GM23338 (cell line): ENCODE results near the gene MAD1L1.

Experiments used
- CREB1 ChIP-seq: fragments of 250-450 bp; sonication (Bioruptor Pico); IDR thresholded peaks from 2 replicates; pipeline ENCODE4 v1.5.0; 2020; ENCODE audit warnings: low read depth, mild to moderate bottlenecking, moderate library complexity
- CTCF ChIP-seq, 2 experiments: fragments of 200-600 bp in 1 of 2; sonication (generic) in 1 of 2; conservative IDR thresholded peaks; 2 replicates each; pipeline versions ENCODE4 v1.5.1 to v1.6.1; 2016 to 2017; ENCODE audit warnings: antibody characterized with exemption in 2 of 2, low read depth in 2 of 2, mild to moderate bottlenecking in 2 of 2, moderate library complexity in 1 of 2
- EZH2 ChIP-seq: fragments of 200-600 bp; sonication (generic); IDR thresholded peaks from one replicate; pipeline ENCODE4 v1.8.0; 2017; ENCODE audit warnings: antibody characterized with exemption, mild to moderate bottlenecking, low read depth; ENCODE audit not compliant: unreplicated experiment
- NANOG ChIP-seq: IDR thresholded peaks from 2 replicates; pipeline ENCODE4 v1.6.1; 2016; ENCODE audit warnings: antibody characterized with exemption, borderline replicate concordance
- POLR2AphosphoS5 ChIP-seq: IDR thresholded peaks from 2 replicates; pipeline ENCODE4 v1.6.1; 2016; ENCODE audit warnings: antibody characterized with exemption, low read depth
- REST ChIP-seq: IDR thresholded peaks from one replicate; pipeline ENCODE4 v1.6.1; 2018; ENCODE audit warnings: antibody characterized with exemption; ENCODE audit not compliant: unreplicated experiment
- ZNF114 ChIP-seq: fragments of 250-450 bp; sonication (Bioruptor Pico); IDR thresholded peaks from 2 replicates; pipeline ENCODE4 v1.5.0; 2020; ENCODE audit warnings: mild to moderate bottlenecking, moderate library complexity
- ZNF331 ChIP-seq: fragments of 250-450 bp; sonication (Bioruptor Pico); IDR thresholded peaks from 2 replicates; pipeline ENCODE4 v1.5.0; 2020; ENCODE audit warnings: low read depth, mild to moderate bottlenecking, moderate library complexity

- TF ChIP-seq POLR2AphosphoS5: no peak
- TF ChIP-seq CTCF (conservative IDR thresholded peaks at IDR 0.05; ENCODE audit: low read depth in 2 of 2): no peak
- no peak for TF ChIP-seq CREB1 (CRISPR knock-in tag)
- no peak for TF ChIP-seq EZH2
- no peak for TF ChIP-seq ZNF331
- no peak for TF ChIP-seq ZNF114 (CRISPR knock-in tag)
- TF ChIP-seq NANOG: no peak
- no peak for TF ChIP-seq REST
Measured at GRCh38 chr7:1942243-1942940, 290.4 kb downstream of the MAD1L1 start.
